K562 (cell line): ENCODE data around the gene MEX3D. TPM values are rescaled to one million over a fixed set of nuclear protein-coding genes. Genes with fewer than 3 reads are reported as not detected.

Source experiments
- ARNT ChIP-seq, 2 experiments: fragments of 450-650 bp; IDR thresholded peaks; 2 replicates each; pipeline ENCODE4 v1.6.1; 2016; ENCODE audit warnings: mild to moderate bottlenecking in 1 of 2
- E2F3 ChIP-seq: fragments of 250-450 bp; sonication (Bioruptor Pico); IDR thresholded peaks from 2 replicates; pipeline ENCODE4 v1.4.0; 2020; ENCODE audit warnings: mild to moderate bottlenecking
- FOXM1 ChIP-seq, 2 experiments: fragments of 450-650 bp in 1 of 2; sonication (generic) in 1 of 2; formaldehyde crosslinking in 1 of 2; IDR thresholded peaks; 2 replicates each; pipeline versions ENCODE4 v1.6.1 to v1.9.0; 2017 to 2022; ENCODE audit warnings: low read depth in 2 of 2, mild to moderate bottlenecking in 2 of 2, missing genetic modification reagents in 1 of 2, moderate library complexity in 1 of 2
- KLF13 ChIP-seq: fragments of 450-650 bp; IDR thresholded peaks from 2 replicates; pipeline ENCODE4 v1.6.1; 2016; ENCODE audit warnings: missing genetic modification characterization, low read depth, mild to moderate bottlenecking, missing compliant biosample characterization, moderate library complexity, borderline replicate concordance
- LEF1 ChIP-seq: fragments of 450-650 bp; IDR thresholded peaks from 2 replicates; pipeline ENCODE4 v1.6.1; 2016; ENCODE audit warnings: mild to moderate bottlenecking
- MYBL2 ChIP-seq, 2 experiments: fragments of 450-650 bp in 1 of 2; sonication (generic) in 1 of 2; formaldehyde crosslinking in 1 of 2; IDR thresholded peaks; 2 replicates each; pipeline versions ENCODE4 v1.6.1 to v1.8.1; 2017 to 2022; ENCODE audit warnings: borderline replicate concordance in 1 of 2, inconsistent platforms in 1 of 2, low read depth in 1 of 2, mild to moderate bottlenecking in 1 of 2, missing genetic modification reagents in 1 of 2, moderate library complexity in 1 of 2
- NEUROD1 ChIP-seq: fragments of 150-350 bp; IDR thresholded peaks from 2 replicates; pipeline ENCODE4 v1.6.1; 2014; ENCODE audit warnings: borderline replicate concordance, low read length, low read depth; ENCODE audit not compliant: partially characterized antibody
- ZEB2 ChIP-seq: fragments of 450-650 bp; IDR thresholded peaks from 2 replicates; pipeline ENCODE4 v1.6.1; 2016
- ZNF707 ChIP-seq: fragments of 250-450 bp; sonication (Bioruptor Pico); conservative IDR thresholded peaks from 2 replicates; pipeline ENCODE4 v1.8.0; 2022; ENCODE audit warnings: inconsistent platforms, mild to moderate bottlenecking, moderate library complexity
- polyA plus RNA-seq, 8 experiments: library from polyadenylated mRNA; depleted of rRNA in 4 of 8; stranded (reverse) in 5 of 8; unstranded in 3 of 8; fragments of >200 nt; fragmentation: Nextera tagmentation in 2 of 8; fragmentation: Illumina TruSeq in 1 of 8; extraction: Ambion mirVana in 2 of 8; extraction: Trizol in 1 of 8; gene quantifications; 2 replicates each; pipeline versions ENCODE4 v1.2.1 to v1.2.3, GENCODE V29; 2011 to 2014; ENCODE audit warnings: inconsistent platforms in 1 of 8, missing spikeins in 1 of 8
- total RNA-seq, 7 experiments: library from RNA; depleted of rRNA in 6 of 7; stranded (reverse); fragments of >200 nt in 6 of 7; fragmentation: Illumina TruSeq in 2 of 7; extraction: Trizol in 2 of 7; gene quantifications; 2 replicates each; pipeline versions ENCODE4 v1.2.1 to v1.2.3, GENCODE V29; 2011 to 2021; ENCODE audit warnings: low replicate concordance in 1 of 7
- TF ChIP-seq, protein P1 (sequence below), 3 experiments: fragments of 200-800 bp in 1 of 3; sonication (Bioruptor generic) in 1 of 3; sonication (generic) in 1 of 3; formaldehyde crosslinking in 1 of 3; IDR thresholded peaks; 2 replicates each; pipeline versions ENCODE4 v1.6.1 to v1.8.0; 2016 to 2022; ENCODE audit warnings: mild to moderate bottlenecking in 2 of 3, missing compliant biosample characterization in 2 of 3, missing genetic modification characterization in 2 of 3, missing genetic modification reagents in 1 of 3
- TF ChIP-seq, protein P2 (sequence below), 2 experiments: fragments of 450-650 bp; formaldehyde crosslinking in 1 of 2; IDR thresholded peaks; 2 replicates each; pipeline versions ENCODE4 v1.4.0 to v1.6.1; 2014 to 2020; ENCODE audit warnings: mild to moderate bottlenecking in 2 of 2, borderline replicate concordance in 1 of 2, low read depth in 1 of 2

MEX3D gene
- total and polyA plus RNA-seq, 9 of the 15 experiments (the other 6 are each of a cell fraction or from before 2014, with no cell fraction given), result 1.7 to 39.3 (median 5.7) TPM

DNA sequence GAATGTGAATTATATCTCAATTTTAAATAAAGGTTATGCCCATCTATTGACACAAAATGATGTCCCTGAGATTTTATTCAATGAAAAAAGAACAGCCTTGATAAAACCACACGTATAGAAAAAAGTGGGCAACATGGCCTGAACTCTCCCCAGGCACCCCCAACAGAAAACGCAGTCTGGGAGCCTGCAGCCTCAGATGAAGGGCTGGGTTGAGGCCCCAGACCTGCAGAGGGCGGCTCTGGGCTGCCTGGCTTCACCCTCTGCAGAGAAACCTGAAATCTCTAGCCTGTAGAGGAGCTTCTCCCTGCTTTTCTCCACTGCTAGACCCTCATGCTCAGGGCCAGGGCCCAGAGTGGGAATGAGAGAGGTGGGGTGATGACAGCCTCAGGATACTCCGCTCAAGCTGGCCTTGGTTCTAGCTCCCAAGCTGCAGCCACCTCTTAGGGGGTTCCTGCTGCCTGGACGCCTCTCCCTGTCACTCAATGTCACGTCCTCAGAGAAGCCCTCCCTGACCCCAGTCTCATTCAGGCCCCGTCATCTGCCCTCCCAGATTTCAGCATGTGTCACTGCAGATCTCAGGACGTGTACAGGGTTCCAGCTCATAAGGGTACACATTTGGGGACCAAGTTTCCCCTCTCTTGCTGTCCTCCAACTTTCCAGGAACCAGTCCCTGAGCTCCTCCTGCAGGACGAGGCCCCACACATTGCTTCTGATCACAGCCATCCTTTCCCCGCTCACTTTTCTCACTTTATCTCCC is 22.7 kb upstream of the MEX3D start (continued):
- TF ChIP-seq, protein P1, sequence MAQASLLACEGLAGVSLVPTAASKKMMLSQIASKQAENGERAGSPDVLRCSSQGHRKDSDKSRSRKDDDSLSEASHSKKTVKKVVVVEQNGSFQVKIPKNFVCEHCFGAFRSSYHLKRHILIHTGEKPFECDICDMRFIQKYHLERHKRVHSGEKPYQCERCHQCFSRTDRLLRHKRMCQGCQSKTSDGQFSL (CRISPR knock-in tag; IDR thresholded peaks at IDR 0.05), result no peak
- TF ChIP-seq, protein P1 (tag; IDR thresholded peaks at IDR 0.05), result peak in 1 of 2 experiments; percentile 40; a peak in 1 of 4 replicates
- TF ChIP-seq FOXM1 (IDR thresholded peaks at IDR 0.05; ENCODE audit: low read depth), result no peak
- TF ChIP-seq FOXM1 (CRISPR knock-in tag; IDR thresholded peaks at IDR 0.05; ENCODE audit: low read depth), result 0 out of 2 replicates have a peak, but pooled peaks have one; percentile 60
- no peak for TF ChIP-seq MYBL2 (IDR thresholded peaks at IDR 0.05; ENCODE audit: low read depth)
- TF ChIP-seq MYBL2 (CRISPR knock-in tag; IDR thresholded peaks at IDR 0.05; ENCODE audit: borderline replicate concordance), result no peak
- TF ChIP-seq ZNF707, result no peak
- TF ChIP-seq KLF13 (tag), result no peak
- TF ChIP-seq, protein P2, sequence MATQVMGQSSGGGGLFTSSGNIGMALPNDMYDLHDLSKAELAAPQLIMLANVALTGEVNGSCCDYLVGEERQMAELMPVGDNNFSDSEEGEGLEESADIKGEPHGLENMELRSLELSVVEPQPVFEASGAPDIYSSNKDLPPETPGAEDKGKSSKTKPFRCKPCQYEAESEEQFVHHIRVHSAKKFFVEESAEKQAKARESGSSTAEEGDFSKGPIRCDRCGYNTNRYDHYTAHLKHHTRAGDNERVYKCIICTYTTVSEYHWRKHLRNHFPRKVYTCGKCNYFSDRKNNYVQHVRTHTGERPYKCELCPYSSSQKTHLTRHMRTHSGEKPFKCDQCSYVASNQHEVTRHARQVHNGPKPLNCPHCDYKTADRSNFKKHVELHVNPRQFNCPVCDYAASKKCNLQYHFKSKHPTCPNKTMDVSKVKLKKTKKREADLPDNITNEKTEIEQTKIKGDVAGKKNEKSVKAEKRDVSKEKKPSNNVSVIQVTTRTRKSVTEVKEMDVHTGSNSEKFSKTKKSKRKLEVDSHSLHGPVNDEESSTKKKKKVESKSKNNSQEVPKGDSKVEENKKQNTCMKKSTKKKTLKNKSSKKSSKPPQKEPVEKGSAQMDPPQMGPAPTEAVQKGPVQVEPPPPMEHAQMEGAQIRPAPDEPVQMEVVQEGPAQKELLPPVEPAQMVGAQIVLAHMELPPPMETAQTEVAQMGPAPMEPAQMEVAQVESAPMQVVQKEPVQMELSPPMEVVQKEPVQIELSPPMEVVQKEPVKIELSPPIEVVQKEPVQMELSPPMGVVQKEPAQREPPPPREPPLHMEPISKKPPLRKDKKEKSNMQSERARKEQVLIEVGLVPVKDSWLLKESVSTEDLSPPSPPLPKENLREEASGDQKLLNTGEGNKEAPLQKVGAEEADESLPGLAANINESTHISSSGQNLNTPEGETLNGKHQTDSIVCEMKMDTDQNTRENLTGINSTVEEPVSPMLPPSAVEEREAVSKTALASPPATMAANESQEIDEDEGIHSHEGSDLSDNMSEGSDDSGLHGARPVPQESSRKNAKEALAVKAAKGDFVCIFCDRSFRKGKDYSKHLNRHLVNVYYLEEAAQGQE (IDR thresholded peaks at IDR 0.05; ENCODE audit: borderline replicate concordance), result peak; percentile 49
- TF ChIP-seq, protein P2 (CRISPR knock-in tag; IDR thresholded peaks at IDR 0.05; ENCODE audit: low read depth), result no peak
- no peak for TF ChIP-seq ZEB2
- TF ChIP-seq LEF1, result 0 out of 2 replicates have a peak, but pooled peaks have one; percentile 28
- peak in 1 of 2 experiments; percentile 14; a peak in 1 of 4 replicates for TF ChIP-seq ARNT (IDR thresholded peaks at IDR 0.05)
- no peak for TF ChIP-seq NEUROD1
- TF ChIP-seq E2F3 (CRISPR knock-in tag), result no peak
